ENCODE data around the gene GPR183.

- TF ChIP-seq, protein P1, sequence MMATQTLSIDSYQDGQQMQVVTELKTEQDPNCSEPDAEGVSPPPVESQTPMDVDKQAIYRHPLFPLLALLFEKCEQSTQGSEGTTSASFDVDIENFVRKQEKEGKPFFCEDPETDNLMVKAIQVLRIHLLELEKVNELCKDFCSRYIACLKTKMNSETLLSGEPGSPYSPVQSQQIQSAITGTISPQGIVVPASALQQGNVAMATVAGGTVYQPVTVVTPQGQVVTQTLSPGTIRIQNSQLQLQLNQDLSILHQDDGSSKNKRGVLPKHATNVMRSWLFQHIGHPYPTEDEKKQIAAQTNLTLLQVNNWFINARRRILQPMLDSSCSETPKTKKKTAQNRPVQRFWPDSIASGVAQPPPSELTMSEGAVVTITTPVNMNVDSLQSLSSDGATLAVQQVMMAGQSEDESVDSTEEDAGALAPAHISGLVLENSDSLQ (IDR thresholded peaks at IDR 0.05) = no peak
- no peak for TF ChIP-seq TARDBP (IDR thresholded peaks at IDR 0.05)
- TF ChIP-seq FOXA1 (IDR thresholded peaks at IDR 0.05) = no peak
- no peak for TF ChIP-seq SP1 (IDR thresholded peaks at IDR 0.05)
- TF ChIP-seq BHLHE40 (IDR thresholded peaks at IDR 0.05; ENCODE audit: borderline replicate concordance) = no peak
- TF ChIP-seq L3MBTL2 (conservative IDR thresholded peaks at IDR 0.05) = no peak
- no peak for TF ChIP-seq FOXM1 (IDR thresholded peaks at IDR 0.05; ENCODE audit: borderline replicate concordance)
- no peak for TF ChIP-seq ARNT (IDR thresholded peaks at IDR 0.05)
- no peak for TF ChIP-seq SUZ12 (IDR thresholded peaks at IDR 0.05)
- TF ChIP-seq HDGF (IDR thresholded peaks at IDR 0.05; ENCODE audit: borderline replicate concordance) = no peak
- no peak for TF ChIP-seq ZNF384 (IDR thresholded peaks at IDR 0.05)
Observed at GRCh38 chr13:99295488-99296252, 11.5 kb downstream of the GPR183 start.

Data from HEK293T (cell line).